H1 (cell line): ENCODE results near the gene FBLIM1. TPM values are rescaled to one million over a fixed set of nuclear protein-coding genes. Genes with fewer than 3 reads are reported as not detected.

ENCODE experiments used
- BCL11A ChIP-seq, 2 experiments: IDR thresholded peaks; one replicate each; pipeline ENCODE4 v1.6.1; 2011; ENCODE audit warnings: low read depth in 2 of 2, low read length in 2 of 2, mild to moderate bottlenecking in 2 of 2
- HDAC6 ChIP-seq: IDR thresholded peaks from one replicate; pipeline ENCODE4 v1.7.1; 2012; ENCODE audit warnings: low read depth, mild to moderate bottlenecking, inconsistent platforms, low read length, moderate library complexity
- RBBP5 ChIP-seq: IDR thresholded peaks from 2 replicates; pipeline ENCODE4 v1.7.1; 2012; ENCODE audit warnings: low read depth, mild to moderate bottlenecking, inconsistent platforms, low read length, moderate library complexity, borderline replicate concordance
- SRF ChIP-seq: IDR thresholded peaks from 2 replicates; pipeline ENCODE4 v1.6.1; 2011; ENCODE audit warnings: mild to moderate bottlenecking, low read depth, low read length, moderate library complexity
- polyA plus RNA-seq, 7 experiments: library from polyadenylated mRNA; depleted of rRNA in 3 of 7; stranded (reverse) in 5 of 7; unstranded in 2 of 7; fragments of >200 nt in 5 of 7; fragments of 200-250 nt in 2 of 7; gene quantifications; 1 replicate in 5 of 7; 2 replicates in 1 of 7; 4 replicates in 1 of 7; pipeline versions ENCODE4 v1.2.1 to v1.2.3, GENCODE V29; 2011 to 2013; ENCODE audit warnings: missing spikeins in 2 of 7, mixed read lengths in 2 of 7
- total RNA-seq: library from RNA; stranded (reverse); fragmentation: NEBNext Ultra II Directional; extraction: Animal tissue kit (Norgen Biotek cat#: 25700); gene quantifications from 2 replicates; pipeline ENCODE4 v1.2.1, GENCODE V29; 2021
- TF ChIP-seq, protein P1 (sequence below): fragments of 300-600 bp; sonication (generic); IDR thresholded peaks from 2 replicates; pipeline ENCODE4 v1.7.1; 2012; ENCODE audit warnings: low read length, moderate library complexity, mild to moderate bottlenecking, inconsistent platforms; ENCODE audit not compliant: insufficient replicate concordance
- TF ChIP-seq, protein P2 (sequence below): IDR thresholded peaks from 2 replicates; pipeline ENCODE4 v1.6.1; 2011; ENCODE audit warnings: low read length, improper control_type of control experiment

FBLIM1 gene
- total and polyA plus RNA-seq, 2 of the 8 experiments (the other 6 are each of a cell fraction or from before 2014, with no cell fraction given), result 66.6 to 66.7 TPM

DNA sequence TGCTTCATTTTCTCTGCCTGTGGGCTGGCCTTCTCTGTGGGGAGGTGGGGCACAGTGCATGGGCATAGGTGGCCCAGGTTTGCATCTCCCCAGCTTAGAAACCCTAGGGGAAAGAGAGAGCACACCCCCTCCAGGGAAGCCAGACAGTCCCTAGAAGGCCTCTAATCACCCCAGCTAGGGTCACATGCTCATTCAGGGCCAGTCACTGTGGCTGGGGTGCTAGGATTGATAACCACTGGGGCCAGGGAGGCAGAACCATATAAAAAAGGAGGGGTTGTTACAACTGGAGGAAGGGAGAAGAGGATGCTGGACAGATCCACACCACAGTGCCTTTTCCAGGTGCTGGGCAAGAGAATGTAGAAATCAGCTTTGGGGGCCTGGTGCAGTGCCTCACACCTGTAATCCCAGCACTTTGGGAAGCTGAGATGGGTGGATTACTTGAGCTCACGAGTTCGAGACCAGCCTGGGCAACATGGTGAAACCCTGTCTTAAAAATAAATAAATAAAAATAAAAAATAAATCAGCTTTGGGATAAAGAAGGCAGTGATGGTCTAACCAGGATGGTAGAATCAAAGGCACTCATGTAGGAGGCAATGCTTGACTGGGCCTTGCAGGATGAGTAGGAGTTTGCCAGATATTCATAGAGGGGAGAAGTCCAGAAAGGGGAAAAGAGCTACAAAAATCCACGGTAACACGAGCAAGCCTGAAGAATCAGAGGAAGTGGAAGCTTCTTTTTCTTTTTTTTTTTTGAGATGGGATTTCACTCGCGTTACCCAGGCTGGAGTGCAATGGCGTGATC lies 19.5 kb downstream of the FBLIM1 start (continued):
- TF ChIP-seq RBBP5, result no peak
- TF ChIP-seq SRF, result no peak
- no peak for TF ChIP-seq BCL11A (IDR thresholded peaks at IDR 0.05; ENCODE audit: low read depth in 2 of 2, low read length in 2 of 2)
- no peak for TF ChIP-seq HDAC6
- TF ChIP-seq, protein P1, sequence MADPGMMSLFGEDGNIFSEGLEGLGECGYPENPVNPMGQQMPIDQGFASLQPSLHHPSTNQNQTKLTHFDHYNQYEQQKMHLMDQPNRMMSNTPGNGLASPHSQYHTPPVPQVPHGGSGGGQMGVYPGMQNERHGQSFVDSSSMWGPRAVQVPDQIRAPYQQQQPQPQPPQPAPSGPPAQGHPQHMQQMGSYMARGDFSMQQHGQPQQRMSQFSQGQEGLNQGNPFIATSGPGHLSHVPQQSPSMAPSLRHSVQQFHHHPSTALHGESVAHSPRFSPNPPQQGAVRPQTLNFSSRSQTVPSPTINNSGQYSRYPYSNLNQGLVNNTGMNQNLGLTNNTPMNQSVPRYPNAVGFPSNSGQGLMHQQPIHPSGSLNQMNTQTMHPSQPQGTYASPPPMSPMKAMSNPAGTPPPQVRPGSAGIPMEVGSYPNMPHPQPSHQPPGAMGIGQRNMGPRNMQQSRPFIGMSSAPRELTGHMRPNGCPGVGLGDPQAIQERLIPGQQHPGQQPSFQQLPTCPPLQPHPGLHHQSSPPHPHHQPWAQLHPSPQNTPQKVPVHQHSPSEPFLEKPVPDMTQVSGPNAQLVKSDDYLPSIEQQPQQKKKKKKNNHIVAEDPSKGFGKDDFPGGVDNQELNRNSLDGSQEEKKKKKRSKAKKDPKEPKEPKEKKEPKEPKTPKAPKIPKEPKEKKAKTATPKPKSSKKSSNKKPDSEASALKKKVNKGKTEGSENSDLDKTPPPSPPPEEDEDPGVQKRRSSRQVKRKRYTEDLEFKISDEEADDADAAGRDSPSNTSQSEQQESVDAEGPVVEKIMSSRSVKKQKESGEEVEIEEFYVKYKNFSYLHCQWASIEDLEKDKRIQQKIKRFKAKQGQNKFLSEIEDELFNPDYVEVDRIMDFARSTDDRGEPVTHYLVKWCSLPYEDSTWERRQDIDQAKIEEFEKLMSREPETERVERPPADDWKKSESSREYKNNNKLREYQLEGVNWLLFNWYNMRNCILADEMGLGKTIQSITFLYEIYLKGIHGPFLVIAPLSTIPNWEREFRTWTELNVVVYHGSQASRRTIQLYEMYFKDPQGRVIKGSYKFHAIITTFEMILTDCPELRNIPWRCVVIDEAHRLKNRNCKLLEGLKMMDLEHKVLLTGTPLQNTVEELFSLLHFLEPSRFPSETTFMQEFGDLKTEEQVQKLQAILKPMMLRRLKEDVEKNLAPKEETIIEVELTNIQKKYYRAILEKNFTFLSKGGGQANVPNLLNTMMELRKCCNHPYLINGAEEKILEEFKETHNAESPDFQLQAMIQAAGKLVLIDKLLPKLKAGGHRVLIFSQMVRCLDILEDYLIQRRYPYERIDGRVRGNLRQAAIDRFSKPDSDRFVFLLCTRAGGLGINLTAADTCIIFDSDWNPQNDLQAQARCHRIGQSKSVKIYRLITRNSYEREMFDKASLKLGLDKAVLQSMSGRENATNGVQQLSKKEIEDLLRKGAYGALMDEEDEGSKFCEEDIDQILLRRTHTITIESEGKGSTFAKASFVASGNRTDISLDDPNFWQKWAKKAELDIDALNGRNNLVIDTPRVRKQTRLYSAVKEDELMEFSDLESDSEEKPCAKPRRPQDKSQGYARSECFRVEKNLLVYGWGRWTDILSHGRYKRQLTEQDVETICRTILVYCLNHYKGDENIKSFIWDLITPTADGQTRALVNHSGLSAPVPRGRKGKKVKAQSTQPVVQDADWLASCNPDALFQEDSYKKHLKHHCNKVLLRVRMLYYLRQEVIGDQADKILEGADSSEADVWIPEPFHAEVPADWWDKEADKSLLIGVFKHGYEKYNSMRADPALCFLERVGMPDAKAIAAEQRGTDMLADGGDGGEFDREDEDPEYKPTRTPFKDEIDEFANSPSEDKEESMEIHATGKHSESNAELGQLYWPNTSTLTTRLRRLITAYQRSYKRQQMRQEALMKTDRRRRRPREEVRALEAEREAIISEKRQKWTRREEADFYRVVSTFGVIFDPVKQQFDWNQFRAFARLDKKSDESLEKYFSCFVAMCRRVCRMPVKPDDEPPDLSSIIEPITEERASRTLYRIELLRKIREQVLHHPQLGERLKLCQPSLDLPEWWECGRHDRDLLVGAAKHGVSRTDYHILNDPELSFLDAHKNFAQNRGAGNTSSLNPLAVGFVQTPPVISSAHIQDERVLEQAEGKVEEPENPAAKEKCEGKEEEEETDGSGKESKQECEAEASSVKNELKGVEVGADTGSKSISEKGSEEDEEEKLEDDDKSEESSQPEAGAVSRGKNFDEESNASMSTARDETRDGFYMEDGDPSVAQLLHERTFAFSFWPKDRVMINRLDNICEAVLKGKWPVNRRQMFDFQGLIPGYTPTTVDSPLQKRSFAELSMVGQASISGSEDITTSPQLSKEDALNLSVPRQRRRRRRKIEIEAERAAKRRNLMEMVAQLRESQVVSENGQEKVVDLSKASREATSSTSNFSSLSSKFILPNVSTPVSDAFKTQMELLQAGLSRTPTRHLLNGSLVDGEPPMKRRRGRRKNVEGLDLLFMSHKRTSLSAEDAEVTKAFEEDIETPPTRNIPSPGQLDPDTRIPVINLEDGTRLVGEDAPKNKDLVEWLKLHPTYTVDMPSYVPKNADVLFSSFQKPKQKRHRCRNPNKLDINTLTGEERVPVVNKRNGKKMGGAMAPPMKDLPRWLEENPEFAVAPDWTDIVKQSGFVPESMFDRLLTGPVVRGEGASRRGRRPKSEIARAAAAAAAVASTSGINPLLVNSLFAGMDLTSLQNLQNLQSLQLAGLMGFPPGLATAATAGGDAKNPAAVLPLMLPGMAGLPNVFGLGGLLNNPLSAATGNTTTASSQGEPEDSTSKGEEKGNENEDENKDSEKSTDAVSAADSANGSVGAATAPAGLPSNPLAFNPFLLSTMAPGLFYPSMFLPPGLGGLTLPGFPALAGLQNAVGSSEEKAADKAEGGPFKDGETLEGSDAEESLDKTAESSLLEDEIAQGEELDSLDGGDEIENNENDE, result no peak
- TF ChIP-seq, protein P2, sequence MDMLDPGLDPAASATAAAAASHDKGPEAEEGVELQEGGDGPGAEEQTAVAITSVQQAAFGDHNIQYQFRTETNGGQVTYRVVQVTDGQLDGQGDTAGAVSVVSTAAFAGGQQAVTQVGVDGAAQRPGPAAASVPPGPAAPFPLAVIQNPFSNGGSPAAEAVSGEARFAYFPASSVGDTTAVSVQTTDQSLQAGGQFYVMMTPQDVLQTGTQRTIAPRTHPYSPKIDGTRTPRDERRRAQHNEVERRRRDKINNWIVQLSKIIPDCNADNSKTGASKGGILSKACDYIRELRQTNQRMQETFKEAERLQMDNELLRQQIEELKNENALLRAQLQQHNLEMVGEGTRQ, result no peak
